ENCODE measurements around the gene ANKRD50. TPM values are rescaled to one million over a fixed set of nuclear protein-coding genes. Genes with fewer than 3 reads are reported as not detected.

ANKRD50 gene
- total and polyA plus RNA-seq, 2 of the 13 experiments (the other 11 are each of a cell fraction or from before 2014, with no cell fraction given), result 2.4 to 4.4 TPM

DNA sequence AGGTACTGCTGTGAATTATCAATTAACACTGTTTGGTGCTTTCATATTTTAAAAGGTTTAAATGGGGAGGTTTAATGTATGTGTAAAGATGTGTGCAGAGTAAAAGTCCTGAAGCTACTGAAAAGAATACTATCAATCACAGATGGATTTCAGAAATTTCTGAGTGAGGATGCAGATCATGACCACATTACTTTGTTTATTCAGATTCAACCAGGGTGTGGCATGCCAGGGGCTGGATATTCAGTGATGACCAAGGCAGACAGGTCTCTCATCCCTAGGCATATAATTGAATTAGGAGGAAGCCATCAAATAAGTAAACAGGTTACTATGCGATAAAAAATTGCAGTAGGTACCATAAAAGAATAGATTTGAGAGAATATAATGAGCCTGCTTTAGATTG lies 28.0 kb upstream of the ANKRD50 start (continued):
- TF ChIP-seq, protein P1, sequence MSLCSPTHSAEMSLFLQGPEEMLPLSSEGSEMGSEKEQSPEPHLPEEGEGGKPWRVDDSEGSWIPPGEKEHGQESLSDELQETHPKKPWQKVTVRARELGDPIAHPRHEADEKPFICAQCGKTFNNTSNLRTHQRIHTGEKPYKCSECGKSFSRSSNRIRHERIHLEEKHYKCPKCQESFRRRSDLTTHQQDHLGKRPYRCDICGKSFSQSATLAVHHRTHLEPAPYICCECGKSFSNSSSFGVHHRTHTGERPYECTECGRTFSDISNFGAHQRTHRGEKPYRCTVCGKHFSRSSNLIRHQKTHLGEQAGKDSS (CRISPR knock-in tag; IDR thresholded peaks at IDR 0.05; ENCODE audit: borderline replicate concordance, low read depth), result no peak
- TF ChIP-seq, protein P2, sequence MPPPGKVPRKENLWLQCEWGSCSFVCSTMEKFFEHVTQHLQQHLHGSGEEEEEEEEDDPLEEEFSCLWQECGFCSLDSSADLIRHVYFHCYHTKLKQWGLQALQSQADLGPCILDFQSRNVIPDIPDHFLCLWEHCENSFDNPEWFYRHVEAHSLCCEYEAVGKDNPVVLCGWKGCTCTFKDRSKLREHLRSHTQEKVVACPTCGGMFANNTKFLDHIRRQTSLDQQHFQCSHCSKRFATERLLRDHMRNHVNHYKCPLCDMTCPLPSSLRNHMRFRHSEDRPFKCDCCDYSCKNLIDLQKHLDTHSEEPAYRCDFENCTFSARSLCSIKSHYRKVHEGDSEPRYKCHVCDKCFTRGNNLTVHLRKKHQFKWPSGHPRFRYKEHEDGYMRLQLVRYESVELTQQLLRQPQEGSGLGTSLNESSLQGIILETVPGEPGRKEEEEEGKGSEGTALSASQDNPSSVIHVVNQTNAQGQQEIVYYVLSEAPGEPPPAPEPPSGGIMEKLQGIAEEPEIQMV (CRISPR knock-in tag; IDR thresholded peaks at IDR 0.05; ENCODE audit: low read depth), result no peak
- no peak for TF ChIP-seq MEIS1 (CRISPR knock-in tag; IDR thresholded peaks at IDR 0.05; ENCODE audit: borderline replicate concordance)

DNA sequence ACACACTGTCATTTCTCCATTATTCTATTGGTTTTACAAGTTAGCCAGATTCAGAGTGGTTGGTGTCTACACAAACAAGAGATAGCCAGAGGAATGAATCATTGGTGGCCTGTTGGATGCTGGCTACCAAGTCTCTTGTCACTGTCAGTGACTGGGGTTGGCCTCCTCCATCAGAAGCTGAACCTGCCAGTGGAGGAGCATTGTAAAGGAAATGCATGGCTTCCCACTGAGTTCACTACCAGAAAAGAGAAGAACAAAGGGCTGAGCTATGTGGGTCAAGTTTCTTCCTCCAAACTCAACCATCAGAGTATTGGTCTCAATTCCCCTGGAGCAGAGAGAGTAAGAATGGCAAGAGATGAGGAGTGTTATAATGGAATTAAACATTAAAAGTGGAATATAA lies 26.5 kb upstream of the ANKRD50 start:
- POLR2A ChIA-PET, result no interaction called here
- DNase-seq (ENCODE audit: low spot score), result no peak
- no peaks in the 10 kb centered on the region for H4K20me1 ChIP-seq (ENCODE audit: insufficient read depth, low read length)
- H3K27me3 ChIP-seq (ENCODE audit: control insufficient read depth in 1 of 2, insufficient read depth in 2 of 2, low read length in 2 of 2), result no peaks in the 10 kb centered on the region
- no peak overlapping the region for H3K9ac ChIP-seq (ENCODE audit: insufficient read depth, low read depth, low read length)
- no peak overlapping the region for H3K27ac ChIP-seq (ENCODE audit: extremely low read length, insufficient read depth, low read length)
- in situ Hi-C loops (cut with HindIII; ENCODE audit: extremely low pct_ligation_motif_present, low pct_unique_long_range_greater_than_20kb) (no loop called here), intact Hi-C loops (cut with micrococcal nuclease; ENCODE audit: unreplicated experiment) (no loop called here)
- FAIRE-seq, result no peak
- H3K4me2 ChIP-seq (ENCODE audit: low read depth, low read length), result no peak overlapping the region
- no peak overlapping the region for H2AFZ ChIP-seq (ENCODE audit: low read length)
- CTCF ChIA-PET (ENCODE audit: low intra/inter-chr PET ratio, low total read pairs), result no interaction called here
- H3K4me3 ChIP-seq (replicated peaks in 1 of 3; ENCODE audit: insufficient read depth in 1 of 3, low read depth in 2 of 3, low read length in 3 of 3), result no peak overlapping the region
- BruUV-seq (replicated peaks), result no TSS peak
- ATAC-seq, result no peak
- H3K79me2 ChIP-seq (ENCODE audit: insufficient read depth, low read length), result no peaks in the 10 kb centered on the region
- TF ChIP-seq, protein P3, sequence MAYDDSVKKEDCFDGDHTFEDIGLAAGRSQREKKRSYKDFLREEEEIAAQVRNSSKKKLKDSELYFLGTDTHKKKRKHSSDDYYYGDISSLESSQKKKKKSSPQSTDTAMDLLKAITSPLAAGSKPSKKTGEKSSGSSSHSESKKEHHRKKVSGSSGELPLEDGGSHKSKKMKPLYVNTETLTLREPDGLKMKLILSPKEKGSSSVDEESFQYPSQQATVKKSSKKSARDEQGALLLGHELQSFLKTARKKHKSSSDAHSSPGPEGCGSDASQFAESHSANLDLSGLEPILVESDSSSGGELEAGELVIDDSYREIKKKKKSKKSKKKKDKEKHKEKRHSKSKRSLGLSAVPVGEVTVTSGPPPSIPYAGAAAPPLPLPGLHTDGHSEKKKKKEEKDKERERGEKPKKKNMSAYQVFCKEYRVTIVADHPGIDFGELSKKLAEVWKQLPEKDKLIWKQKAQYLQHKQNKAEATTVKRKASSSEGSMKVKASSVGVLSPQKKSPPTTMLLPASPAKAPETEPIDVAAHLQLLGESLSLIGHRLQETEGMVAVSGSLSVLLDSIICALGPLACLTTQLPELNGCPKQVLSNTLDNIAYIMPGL (CRISPR knock-in tag; IDR thresholded peaks at IDR 0.05; ENCODE audit: borderline replicate concordance in 1 of 2, low read depth in 1 of 2), result no peak
- no peak for TF ChIP-seq RFX1 (IDR thresholded peaks at IDR 0.05)
- no peaks in the 10 kb centered on the region for H3K9me3 ChIP-seq (ENCODE audit: low read length)
- H3K36me3 ChIP-seq (replicated peaks in 1 of 2; ENCODE audit: control insufficient read depth in 1 of 2, insufficient read depth in 2 of 2, low read length in 2 of 2), result no peaks in the 10 kb centered on the region
- H3K4me1 ChIP-seq (ENCODE audit: insufficient read depth, low read length), result no peaks in the 10 kb centered on the region
